GM19438 (cell line): ENCODE results near the gene BAD.
A peak's percentile ranks its signal among the peaks of the same experiment; 100 is the strongest.

Source experiments
- ATAC-seq: cut with Tn5 transposase; IDR thresholded peaks from one replicate; pipeline ENCODE4 v1.9.1; 2021; ENCODE audit warnings: low read depth; ENCODE audit not compliant: unreplicated experiment

BAD gene

GRCh38 chr11:64297699-64298358 is 13.4 kb upstream of the BAD start:
- no peak for ATAC-seq

- ATAC-seq, result no peak
Observed at GRCh38 chr11:64296830-64297698, 12.6 kb upstream of the BAD start.

- no peak for ATAC-seq
Observed at GRCh38 chr11:64296236-64296635, 11.8 kb upstream of the BAD start.

GRCh38 chr11:64295760-64296159 is 11.3 kb upstream of the BAD start:
- no peak for ATAC-seq

GRCh38 chr11:64294774-64295173 is 10.3 kb upstream of the BAD start:
- ATAC-seq, result no peak

GRCh38 chr11:64292460-64293254 is 8.2 kb upstream of the BAD start:
- ATAC-seq, result no peak

GRCh38 chr11:64291752-64292459 is 7.4 kb upstream of the BAD start:
- no peak for ATAC-seq

- no peak for ATAC-seq
Observed at GRCh38 chr11:64291262-64291751, 6.8 kb upstream of the BAD start, which contains the start of gene KCNK4. KCNK4 (plus strand) TSS chr11:64291302; CDS start chr11:64293019, 1,717 bp downstream.

GRCh38 chr11:64290352-64291261 is 6.1 kb upstream of the BAD start:
- ATAC-seq, result no peak

- ATAC-seq, result no peak
Observed at GRCh38 chr11:64289002-64289564, 4.6 kb upstream of the BAD start.

GRCh38 chr11:64288353-64288750 is 3.9 kb upstream of the BAD start:
- no peak for ATAC-seq

GRCh38 chr11:64287676-64288352 is 3.3 kb upstream of the BAD start:
- ATAC-seq, result no peak

- no peak for ATAC-seq
Observed at GRCh38 chr11:64286801-64287159, 2.3 kb upstream of the BAD start.

- ATAC-seq, result no peak
Observed at GRCh38 chr11:64285885-64286800, 1.7 kb upstream of the BAD start.

- ATAC-seq, result peak; percentile 59
Observed at GRCh38 chr11:64284962-64285884, 758 bp upstream of the BAD start, which contains the start of gene GPR137. GPR137 (plus strand) TSS chr11:64285848; CDS start chr11:64286525, 677 bp downstream.

GRCh38 chr11:64283092-64283491 is 1.4 kb downstream of the BAD start:
- no peak for ATAC-seq
